ENCODE results near the gene PCYT2. TPM values are rescaled to one million over a fixed set of nuclear protein-coding genes. Genes with fewer than 3 reads are reported as not detected.
"Not testable (repeated sequence)": the region's sequence is repeated elsewhere in the genome, so short reads cannot be mapped to it uniquely, and the experiment has no call there.

Gene PCYT2
- total RNA-seq, 1 donor from 2014 or later: 49.5 TPM

- Mint-ChIP-seq H3K9me3 (no peaks in the 10 kb centered on the region), H3K4me1 (ENCODE audit: low read depth) (peaks cover 36% of the 10 kb centered on the region), H3K4me3 (no peak overlapping the region), H3K27me3 (ENCODE audit: insufficient read depth) (no peaks in the 10 kb centered on the region), H3K36me3 (ENCODE audit: low read depth) (peaks cover 20% of the 10 kb centered on the region), H3K27ac (peak overlapping the region; percentile 55)
- DNase-seq (ENCODE audit: low spot score): no peak
- intact Hi-C loops (cut with micrococcal nuclease): no loop called here
Measured at GRCh38 chr17:81920612-81921536, 9.7 kb upstream of the PCYT2 start.

DNA sequence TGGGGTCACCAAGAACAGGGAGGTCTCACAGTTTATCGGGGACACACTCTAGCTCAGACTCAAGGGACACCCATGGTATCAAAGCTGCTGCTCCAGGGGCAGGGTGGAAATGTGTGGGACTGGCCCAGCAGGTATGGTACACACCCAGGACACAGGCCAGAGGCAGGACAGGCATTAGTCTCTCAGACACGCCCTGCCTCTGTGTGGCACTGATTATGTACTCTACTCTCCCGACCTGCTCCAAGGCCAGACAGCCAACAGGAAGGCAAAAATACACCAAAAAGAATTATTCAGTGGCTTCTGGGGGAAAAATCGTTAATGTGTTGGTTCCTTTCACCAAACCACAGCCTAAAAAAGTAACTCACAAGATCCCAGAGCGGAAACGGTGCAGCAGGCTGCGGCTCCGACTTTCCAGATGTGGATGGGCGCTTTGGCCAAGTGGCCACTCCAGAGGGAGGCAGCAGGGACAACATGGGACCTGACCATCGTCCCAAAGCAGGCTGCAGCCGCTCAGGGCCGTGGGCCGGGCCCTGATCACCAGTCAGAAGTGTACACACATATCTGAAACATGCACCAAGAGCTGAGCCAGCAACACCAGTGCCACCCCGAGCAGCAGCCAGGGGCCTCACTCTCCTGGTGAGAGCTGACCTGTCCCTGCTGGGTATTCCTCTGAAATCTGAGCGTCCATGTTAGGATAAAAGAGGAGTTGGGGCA lies 7.8 kb upstream of the PCYT2 start:
- intact Hi-C loops (cut with micrococcal nuclease): loop anchor here (1.0 kb wide), 2 partner anchors 7 to 28 kb away; partner anchors contain the start of genes ALYREF and ANAPC11

GRCh38 chr17:81918333-81918669 lies 7.1 kb upstream of the PCYT2 start:
- H3K27me3 Mint-ChIP-seq (ENCODE audit: insufficient read depth); H3K9me3 Mint-ChIP-seq; DNase-seq (ENCODE audit: low spot score): not testable (repeated sequence)
- intact Hi-C loops (cut with micrococcal nuclease): loop anchor here (1.0 kb wide), 2 partner anchors 8 to 27 kb away; partner anchors contain the start of genes ALYREF and ANAPC11
- Mint-ChIP-seq H3K4me1 (ENCODE audit: low read depth) (peaks cover 31% of the 10 kb centered on the region), H3K4me3 (peak overlapping the region; percentile 88), H3K27ac (peak overlapping the region; percentile 87), H3K36me3 (ENCODE audit: low read depth) (peaks cover 27% of the 10 kb centered on the region)

More for the DNA sequence above, 7.8 kb upstream of the PCYT2 start:
- no peaks in the 10 kb centered on the region for H3K9me3 Mint-ChIP-seq
- peaks cover 32% of the 10 kb centered on the region for H3K4me1 Mint-ChIP-seq (ENCODE audit: low read depth)
- DNase-seq (ENCODE audit: low spot score): no peak
- H3K4me3 Mint-ChIP-seq: peak overlapping the region; percentile 88
- no peaks in the 10 kb centered on the region for H3K27me3 Mint-ChIP-seq (ENCODE audit: insufficient read depth)
- peaks cover 24% of the 10 kb centered on the region for H3K36me3 Mint-ChIP-seq (ENCODE audit: low read depth)
- peak overlapping the region; percentile 87 for H3K27ac Mint-ChIP-seq

GRCh38 chr17:81917565-81918332 lies 6.5 kb upstream of the PCYT2 start, which contains the start of gene SIRT7:
TSS of gene SIRT7 (minus strand) at chr17:81918176. CDS start at chr17:81918131, 45 bp downstream.
- Mint-ChIP-seq H3K4me3 (peak within 1 kb of the TSS; percentile 90), H3K27ac (peak within 1 kb of the TSS; percentile 87), H3K36me3 (ENCODE audit: low read depth) (peaks cover 33% of the 10 kb centered on the region), H3K4me1 (ENCODE audit: low read depth) (peaks cover 37% of the 10 kb centered on the region), H3K9me3 (no peaks in the 10 kb centered on the region), H3K27me3 (ENCODE audit: insufficient read depth) (no peaks in the 10 kb centered on the region)
- peak; percentile 72 for DNase-seq (ENCODE audit: low spot score)
- intact Hi-C loops (cut with micrococcal nuclease): loop anchor here (1.0 kb wide), 2 partner anchors 9 to 26 kb away; partner anchors contain the start of genes ALYREF and ANAPC11

- H3K36me3 Mint-ChIP-seq (ENCODE audit: low read depth): peaks cover 34% of the 10 kb centered on the region
- no peaks in the 10 kb centered on the region for H3K9me3 Mint-ChIP-seq
- intact Hi-C loops (cut with micrococcal nuclease): no loop called here
- peak overlapping the region; percentile 79 for H3K27ac Mint-ChIP-seq
- peak overlapping the region; percentile 90 for H3K4me3 Mint-ChIP-seq
- no peaks in the 10 kb centered on the region for H3K27me3 Mint-ChIP-seq (ENCODE audit: insufficient read depth)
- no peak for DNase-seq (ENCODE audit: low spot score)
- H3K4me1 Mint-ChIP-seq (ENCODE audit: low read depth): peaks cover 45% of the 10 kb centered on the region
Measured at GRCh38 chr17:81916234-81917001, 5.2 kb upstream of the PCYT2 start.

- Mint-ChIP-seq H3K36me3 (ENCODE audit: low read depth) (peaks cover 34% of the 10 kb centered on the region), H3K9me3 (no peaks in the 10 kb centered on the region), H3K4me3 (no peak overlapping the region), H3K27me3 (ENCODE audit: insufficient read depth) (no peaks in the 10 kb centered on the region), H3K4me1 (ENCODE audit: low read depth) (peaks cover 45% of the 10 kb centered on the region), H3K27ac (no peak overlapping the region)
- DNase-seq (ENCODE audit: low spot score): no peak
- intact Hi-C loops (cut with micrococcal nuclease): no loop called here
Measured at GRCh38 chr17:81915331-81915730, 4.1 kb upstream of the PCYT2 start.

DNA sequence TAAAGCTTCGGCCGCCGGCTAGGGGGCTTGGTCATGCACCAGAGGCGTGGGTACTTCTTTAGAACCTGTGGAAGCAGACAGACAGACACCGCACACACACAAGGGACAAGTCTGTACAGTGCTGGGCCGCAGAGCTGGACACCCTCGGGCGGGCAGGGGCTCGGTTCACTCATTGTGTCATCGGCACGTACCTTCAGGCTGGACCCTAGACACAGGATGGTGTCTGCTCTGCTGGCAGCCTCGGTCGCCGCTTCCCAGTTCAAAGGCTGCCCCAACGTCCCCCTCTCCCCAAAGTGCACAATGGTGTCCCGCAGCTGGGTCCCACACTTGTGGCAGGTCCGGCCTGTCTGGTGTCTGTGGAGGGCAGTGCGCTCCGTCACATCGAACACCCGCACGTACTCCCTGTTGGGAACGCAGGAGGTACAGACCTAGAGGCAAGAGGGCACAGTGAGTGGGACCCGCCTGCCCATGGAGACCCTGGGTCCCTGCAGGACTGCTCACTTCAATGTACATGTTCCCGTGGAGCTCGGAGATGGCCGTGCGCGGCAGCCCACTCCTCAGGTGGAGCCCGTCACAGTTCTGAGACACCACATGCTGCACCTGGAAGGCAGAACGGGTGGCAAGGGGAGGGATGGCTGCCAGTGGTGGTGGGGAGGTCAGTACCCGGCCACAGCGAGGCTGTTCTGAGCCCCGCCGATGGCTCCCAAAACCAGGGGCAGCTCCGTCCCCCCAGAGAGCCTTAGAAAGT lies 3.1 kb upstream of the PCYT2 start:
- no peak overlapping the region for H3K27ac Mint-ChIP-seq
- H3K36me3 Mint-ChIP-seq (ENCODE audit: low read depth): peaks cover 31% of the 10 kb centered on the region
- intact Hi-C loops (cut with micrococcal nuclease): no loop called here
- no peak for DNase-seq (ENCODE audit: low spot score)
- H3K9me3 Mint-ChIP-seq: no peaks in the 10 kb centered on the region
- H3K4me1 Mint-ChIP-seq (ENCODE audit: low read depth): peaks cover 47% of the 10 kb centered on the region
- H3K4me3 Mint-ChIP-seq: no peak overlapping the region
- no peaks in the 10 kb centered on the region for H3K27me3 Mint-ChIP-seq (ENCODE audit: insufficient read depth)

DNA sequence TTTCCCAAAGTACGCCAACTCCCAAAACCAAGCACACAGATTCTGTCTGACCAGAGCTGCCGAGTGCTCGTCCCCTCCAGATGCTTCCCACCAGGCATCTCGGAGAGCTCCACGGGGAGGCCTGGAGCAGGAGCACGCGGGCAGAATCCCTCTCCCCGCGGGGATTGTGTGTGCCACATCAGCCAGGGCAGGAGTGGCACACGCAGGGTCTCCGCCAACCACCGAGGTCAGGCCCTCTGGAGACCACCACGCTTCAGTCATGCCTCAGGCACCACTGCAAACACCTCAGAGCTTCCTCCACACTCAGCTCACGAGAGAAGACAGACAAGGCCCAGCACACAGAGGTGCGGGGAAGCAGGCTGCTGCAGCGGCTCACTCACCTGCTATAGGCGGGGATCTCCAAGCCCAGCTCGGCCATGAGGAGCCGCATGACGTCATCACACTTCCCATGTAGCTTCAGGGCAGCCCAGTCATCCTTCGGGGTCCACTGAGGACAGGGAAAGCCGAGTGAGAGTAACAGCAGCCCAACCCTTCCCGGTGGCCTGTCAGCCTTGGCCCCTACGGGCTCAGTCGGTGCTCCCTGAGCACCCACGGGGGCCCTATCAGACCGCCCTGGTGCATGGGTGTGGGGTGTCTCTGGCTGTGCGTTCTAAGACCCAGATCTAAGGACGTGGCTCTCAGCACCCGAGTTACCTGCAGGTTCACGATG lies 2.3 kb upstream of the PCYT2 start:
- H3K4me1 Mint-ChIP-seq (ENCODE audit: low read depth): peaks cover 39% of the 10 kb centered on the region
- intact Hi-C loops (cut with micrococcal nuclease): no loop called here

DNA sequence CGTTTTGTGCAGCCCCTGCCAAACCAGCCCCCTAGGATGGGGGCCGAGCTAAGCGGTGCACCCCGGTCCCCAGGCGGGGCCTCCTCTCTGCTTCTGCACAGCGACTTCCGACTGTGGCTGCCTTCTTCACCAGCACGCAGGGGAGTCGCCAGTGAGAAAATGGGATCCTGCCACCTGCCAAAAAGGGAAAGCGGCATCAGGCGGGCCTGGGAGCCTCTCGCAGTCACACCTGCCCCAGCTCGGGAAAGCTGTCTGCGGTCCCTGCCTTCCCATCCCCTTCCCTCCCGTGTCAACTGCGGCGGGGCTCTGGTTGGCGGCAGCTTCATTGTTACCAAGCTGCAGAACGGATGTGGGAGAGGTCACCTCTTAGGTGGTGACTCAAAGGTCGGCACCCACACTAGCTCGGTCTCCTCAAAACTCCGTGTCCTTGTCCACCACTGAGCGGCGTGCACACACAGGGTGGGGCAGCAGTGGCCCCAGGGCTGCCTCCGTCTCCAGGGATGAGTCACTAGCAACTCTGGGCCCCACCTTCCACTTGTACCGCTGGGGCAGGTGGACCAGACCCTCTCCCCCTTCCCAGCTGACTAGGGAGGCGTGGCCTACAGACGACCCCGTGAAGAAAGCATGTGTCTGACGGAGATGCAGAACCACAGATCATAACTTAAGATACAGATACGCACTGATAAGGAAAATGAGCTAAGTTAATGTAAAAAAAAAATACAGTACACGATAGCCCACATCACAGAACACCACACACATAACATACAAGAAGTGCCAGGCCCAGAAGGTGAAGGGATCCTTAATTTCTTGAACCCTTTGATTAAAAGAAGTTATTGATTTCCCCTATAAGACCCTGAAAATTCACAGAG lies 1.5 kb upstream of the PCYT2 start:
- H3K4me3 Mint-ChIP-seq: peak overlapping the region; percentile 47
- no peaks in the 10 kb centered on the region for H3K9me3 Mint-ChIP-seq
- H3K4me1 Mint-ChIP-seq (ENCODE audit: low read depth): peaks cover 34% of the 10 kb centered on the region
- DNase-seq (ENCODE audit: low spot score): no peak
- H3K27me3 Mint-ChIP-seq (ENCODE audit: insufficient read depth): no peaks in the 10 kb centered on the region
- intact Hi-C loops (cut with micrococcal nuclease): no loop called here
- H3K36me3 Mint-ChIP-seq (ENCODE audit: low read depth): peaks cover 29% of the 10 kb centered on the region
- peak overlapping the region; percentile 32 for H3K27ac Mint-ChIP-seq

More for the DNA sequence above, 2.3 kb upstream of the PCYT2 start:
- Mint-ChIP-seq H3K36me3 (ENCODE audit: low read depth) (peaks cover 26% of the 10 kb centered on the region), H3K4me3 (peak overlapping the region; percentile 15), H3K27me3 (ENCODE audit: insufficient read depth) (no peaks in the 10 kb centered on the region), H3K9me3 (no peaks in the 10 kb centered on the region), H3K27ac (no peak overlapping the region)
- no peak for DNase-seq (ENCODE audit: low spot score)

GRCh38 chr17:81911969-81912368 lies 770 bp upstream of the PCYT2 start:
- Mint-ChIP-seq H3K4me1 (ENCODE audit: low read depth) (peaks cover 30% of the 10 kb centered on the region), H3K9me3 (no peaks in the 10 kb centered on the region), H3K4me3 (peak overlapping the region; percentile 71), H3K27me3 (ENCODE audit: insufficient read depth) (no peaks in the 10 kb centered on the region), H3K27ac (peak overlapping the region; percentile 61), H3K36me3 (ENCODE audit: low read depth) (peaks cover 24% of the 10 kb centered on the region)
- DNase-seq (ENCODE audit: low spot score): no peak
- intact Hi-C loops (cut with micrococcal nuclease): loop anchor here (1.0 to 2.0 kb wide), 4 partner anchors 15 to 80 kb away; partner anchors contain the start of genes ALYREF, ANAPC11, MAFG and P4HB

Data from activated T-helper 1 cell treated with anti-CD3 and anti-CD28 coated beads, Interleukin-12 subunit alpha, Interleukin-12 subunit beta, Interleukin-2, Interleukin-4 antibody, amounts not matched to agents 30 ng/mL and 10 ng/mL and 1 ng/mL, durations not matched to agents 14 hours and 24 hours and 36 hours (primary cell).